Endometrium (tissue), 2 donors: ENCODE measurements around the gene C3orf85.
"Not testable (repeated sequence)": the region's sequence is repeated elsewhere in the genome, so short reads cannot be mapped to it uniquely, and the experiment has no call there.

Source experiments
- FAIRE-seq: peaks from 2 replicates; lab custom pipeline; 2012; peaks lifted over from hg19 to GRCh38; lab: Jason Lieb, UNC
- donor health status: control.
- donor health status: control.

C3orf85 gene, protein sequence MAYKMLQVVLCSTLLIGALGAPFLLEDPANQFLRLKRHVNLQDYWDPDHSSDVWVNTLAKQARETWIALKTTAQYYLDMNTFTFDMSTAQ

DNA sequence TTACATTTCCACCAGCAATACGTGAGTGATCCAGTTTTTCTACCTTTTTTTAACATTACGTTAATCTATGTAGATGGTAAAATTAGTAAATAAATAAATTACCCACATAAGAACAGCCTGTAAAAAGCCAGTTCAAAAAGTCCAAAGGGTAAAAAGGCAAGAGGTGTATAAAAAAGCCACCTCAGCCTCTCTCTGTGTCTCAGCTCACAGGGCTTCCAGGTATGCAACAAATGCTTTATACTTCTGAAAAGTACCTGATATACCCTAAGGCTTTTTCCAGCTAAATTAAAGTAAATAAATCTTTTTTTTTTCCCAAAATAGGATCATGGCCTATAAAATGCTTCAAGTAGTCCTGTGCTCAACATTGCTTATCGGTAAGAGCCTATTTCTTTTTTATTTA lies at the start of gene C3orf85:
TSS of gene C3orf85 (plus strand) at position 197 of the 400 bp plus-strand sequence. CDS start at position 326, 129 bp downstream.
- FAIRE-seq: no peak

DNA sequence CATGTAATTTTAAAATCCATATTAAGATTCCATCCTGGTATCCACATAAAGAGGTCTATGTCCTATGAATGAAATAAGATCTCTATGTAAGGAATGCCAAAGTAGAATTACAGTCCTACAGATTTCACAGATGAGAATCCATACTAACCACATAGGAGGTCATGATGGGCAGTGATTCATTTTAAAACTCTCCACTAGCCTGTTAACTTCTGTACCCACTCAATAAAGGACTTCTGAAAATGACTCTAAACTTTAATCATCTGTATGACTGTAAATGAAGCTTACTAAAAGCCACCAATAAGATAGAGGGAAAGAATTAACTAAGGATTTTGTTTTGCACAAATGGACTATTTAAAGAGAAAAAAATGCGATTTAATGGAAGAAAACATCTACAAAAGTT lies 47.3 kb upstream of the C3orf85 start:
- no peak for FAIRE-seq

DNA sequence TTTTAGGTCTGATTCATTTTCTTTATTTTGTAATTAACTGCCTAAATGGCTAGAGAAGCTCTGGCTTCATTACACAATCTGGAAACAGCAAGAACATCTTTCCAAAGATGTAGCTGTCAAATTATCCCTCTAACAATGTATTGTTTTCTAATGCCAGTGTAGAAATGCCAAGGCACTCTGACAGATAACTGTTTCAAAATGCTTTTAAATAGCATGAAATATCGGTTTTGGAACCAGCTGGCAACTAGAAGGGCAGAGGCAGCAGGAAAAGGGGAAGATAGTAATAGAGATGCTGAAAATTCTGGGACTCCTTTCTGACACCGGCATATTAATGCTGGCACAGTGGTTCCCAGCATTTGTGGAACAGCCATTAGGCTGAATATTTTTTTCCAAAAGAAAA lies 44.7 kb upstream of the C3orf85 start:
- FAIRE-seq: no peak

DNA sequence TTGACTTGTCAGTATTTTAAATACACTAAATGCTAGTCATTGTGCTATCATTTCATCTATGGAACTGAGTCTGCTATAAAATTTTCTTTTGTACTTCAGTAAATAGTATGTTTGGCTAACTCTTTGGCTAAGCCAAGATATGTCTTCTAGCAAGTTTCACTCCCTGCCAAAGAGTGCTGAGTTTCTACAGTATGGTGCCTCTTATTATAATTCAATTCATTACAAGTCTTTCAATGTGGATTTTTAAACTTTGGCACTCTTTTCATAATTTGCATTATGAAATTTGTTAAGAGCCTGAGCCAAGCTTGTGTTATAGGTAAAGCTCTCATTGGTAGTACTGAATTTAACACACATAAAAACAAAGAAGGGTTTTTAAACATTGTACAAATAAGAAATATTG lies 43.0 kb upstream of the C3orf85 start:
- no peak for FAIRE-seq

DNA sequence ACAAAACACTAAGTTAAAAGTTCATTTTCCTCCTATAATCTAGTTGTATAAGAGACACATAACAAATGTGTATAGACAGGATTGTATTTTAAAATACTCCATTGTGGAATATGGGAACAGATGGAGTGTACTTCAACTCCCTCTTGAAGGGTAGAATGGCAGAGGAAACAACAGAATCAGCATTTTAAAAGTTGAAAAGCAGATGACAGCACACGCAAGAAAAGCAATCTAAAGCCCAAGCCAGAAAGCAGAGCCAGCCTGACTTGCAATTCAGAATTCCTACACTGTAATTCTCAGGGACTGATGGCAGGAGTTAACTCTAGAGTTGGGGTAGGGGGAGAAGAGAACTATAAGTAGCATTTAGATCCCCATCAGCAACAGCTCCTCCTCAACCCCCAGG lies 41.4 kb upstream of the C3orf85 start:
- FAIRE-seq: no peak

- FAIRE-seq: no peak
Observed at GRCh38 chr3:109098079-109098644, 38.4 kb upstream of the C3orf85 start.

GRCh38 chr3:109109574-109109973 lies 26.9 kb upstream of the C3orf85 start:
- no peak for FAIRE-seq

- FAIRE-seq: no peak
Observed at GRCh38 chr3:109112946-109113760, 23.4 kb upstream of the C3orf85 start.

GRCh38 chr3:109114746-109115145 lies 21.8 kb upstream of the C3orf85 start:
- FAIRE-seq: no peak

DNA sequence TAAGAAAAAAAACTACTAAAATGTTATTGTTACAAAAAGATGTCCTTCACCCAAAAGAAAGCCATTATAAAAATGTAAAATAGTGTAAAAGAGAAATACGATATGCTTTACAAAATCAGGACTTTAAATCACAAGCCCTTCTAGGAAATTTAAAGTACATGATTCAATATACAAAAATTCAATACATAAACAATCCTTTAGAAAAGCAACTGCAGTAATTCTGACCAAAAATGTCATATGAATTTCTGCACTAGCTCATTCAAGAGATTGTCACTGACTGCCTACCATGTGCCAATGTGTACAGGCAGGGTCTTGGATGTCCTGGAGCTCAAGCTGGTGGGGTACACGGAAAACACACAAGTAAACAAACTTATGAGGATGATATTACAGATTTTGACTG lies 21.1 kb upstream of the C3orf85 start:
- no peak for FAIRE-seq

GRCh38 chr3:109116031-109116430 lies 20.5 kb upstream of the C3orf85 start:
- no peak for FAIRE-seq

DNA sequence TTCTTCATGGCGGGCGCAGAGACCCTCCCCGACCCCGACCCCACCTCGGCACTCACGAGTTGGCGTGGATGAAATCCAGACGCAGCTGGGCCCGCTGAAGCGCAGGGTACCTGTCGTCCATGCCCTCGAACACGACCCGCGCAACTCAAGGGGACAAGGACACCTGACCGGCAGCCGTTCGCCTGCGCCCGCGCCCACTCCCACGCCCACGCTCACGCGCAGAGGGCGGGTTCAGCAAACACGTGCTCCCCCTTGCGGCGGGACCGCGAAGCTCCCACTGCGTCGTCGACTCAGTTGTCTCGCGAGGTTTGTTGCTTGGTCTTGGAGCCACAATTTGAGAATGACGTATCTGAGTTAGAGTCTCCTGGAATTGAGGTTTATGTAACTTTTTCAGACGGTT lies 18.6 kb upstream of the C3orf85 start, which contains the start of gene MORC1:
TSS of gene MORC1 (minus strand) at position 196 of the 400 bp plus-strand sequence. CDS start at position 121, 75 bp downstream.
- FAIRE-seq: no peak

DNA sequence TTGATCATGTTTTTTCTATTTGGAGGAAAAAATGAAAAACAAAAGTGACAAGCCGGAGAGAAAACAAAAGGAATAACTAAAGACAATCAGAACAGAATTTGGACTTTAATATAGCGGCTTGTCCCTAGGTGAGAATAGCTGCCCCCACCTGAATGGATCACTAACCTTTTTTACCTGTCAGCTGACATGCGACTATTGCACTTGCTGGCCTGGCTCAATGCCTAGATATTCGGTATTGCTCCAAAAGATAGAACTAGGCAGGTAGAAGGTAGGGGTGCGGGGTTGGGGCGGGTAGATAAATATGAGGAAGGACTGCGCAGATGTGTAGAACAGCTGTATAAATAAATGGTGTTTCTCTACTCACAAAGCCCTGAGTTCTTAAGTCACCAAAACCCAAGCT lies 17.9 kb upstream of the C3orf85 start:
- no peak for FAIRE-seq

DNA sequence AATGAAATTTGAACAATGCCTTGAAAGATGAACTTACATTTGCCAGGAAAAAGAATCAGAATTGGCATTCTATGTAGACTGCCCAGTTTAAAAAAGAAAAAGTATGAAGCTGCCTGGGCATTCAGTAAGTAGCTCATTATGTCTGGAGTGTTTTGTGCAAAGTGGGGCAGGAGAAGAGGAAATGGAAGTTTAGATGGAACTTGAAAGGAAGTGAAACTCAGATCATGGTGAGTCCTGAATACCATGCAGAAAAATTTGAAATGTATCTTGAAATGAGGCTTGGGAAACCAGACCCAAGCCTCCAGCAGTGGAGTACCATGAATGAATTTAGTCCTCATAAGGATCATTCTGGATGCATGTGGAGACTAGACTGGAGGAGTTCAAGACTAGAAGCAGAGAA lies 13.8 kb upstream of the C3orf85 start:
- no peak for FAIRE-seq

DNA sequence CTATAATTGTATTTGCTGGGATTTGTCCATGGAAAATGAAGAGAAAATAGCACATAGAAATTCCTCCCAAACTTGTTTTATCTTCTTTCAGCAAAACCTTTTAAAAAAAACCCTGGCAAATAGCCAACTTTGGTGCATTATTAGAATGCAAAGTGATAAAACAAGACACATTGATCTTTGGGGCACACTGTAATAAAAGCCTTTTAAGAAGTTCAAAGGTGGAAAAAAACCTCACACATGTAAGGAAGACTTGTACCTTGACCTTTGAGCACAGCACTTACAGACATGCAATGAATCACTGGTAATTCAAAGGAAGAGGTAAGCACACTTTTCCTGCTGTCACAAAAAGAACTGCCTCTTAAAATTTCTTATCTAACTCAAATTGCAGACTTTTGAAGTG lies 10.6 kb upstream of the C3orf85 start:
- FAIRE-seq: no peak

DNA sequence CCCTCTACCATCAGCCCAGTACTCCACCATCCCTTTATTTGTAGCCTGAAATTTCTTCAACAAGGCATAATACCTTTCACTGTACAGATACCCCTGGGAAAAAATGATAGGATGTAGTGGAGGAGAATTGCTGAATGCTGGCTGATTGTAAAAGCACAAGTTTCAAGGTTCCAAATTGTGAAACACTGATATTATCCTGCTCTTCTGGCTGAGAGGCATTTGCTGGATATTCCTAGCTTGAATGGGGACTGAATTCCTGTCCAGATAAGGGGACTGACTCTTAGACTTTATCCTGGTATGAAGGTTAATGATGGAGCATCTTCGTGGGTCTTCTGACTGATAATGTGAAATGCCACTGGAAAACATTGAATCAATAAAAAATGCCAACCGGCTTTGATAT lies 9.0 kb upstream of the C3orf85 start:
- no peak for FAIRE-seq

DNA sequence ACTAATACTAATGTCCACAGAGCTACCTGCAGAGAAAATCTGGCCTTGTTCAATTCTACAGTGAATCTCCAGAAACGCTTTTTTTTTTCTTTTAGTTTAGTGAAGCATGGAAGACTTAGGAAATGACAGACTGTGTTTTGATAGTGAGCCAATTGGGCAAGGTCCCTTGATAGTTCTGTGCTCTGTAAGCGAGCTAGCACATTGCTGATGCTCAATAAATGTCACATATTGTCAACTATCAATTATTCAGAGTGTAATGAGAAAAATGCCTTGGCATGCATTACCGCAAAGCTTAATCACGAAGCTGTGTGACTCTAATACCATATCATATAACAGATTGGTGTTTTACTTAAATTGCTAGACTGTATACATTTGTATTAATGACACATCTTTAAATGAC lies 5.2 kb upstream of the C3orf85 start:
- no peak for FAIRE-seq

DNA sequence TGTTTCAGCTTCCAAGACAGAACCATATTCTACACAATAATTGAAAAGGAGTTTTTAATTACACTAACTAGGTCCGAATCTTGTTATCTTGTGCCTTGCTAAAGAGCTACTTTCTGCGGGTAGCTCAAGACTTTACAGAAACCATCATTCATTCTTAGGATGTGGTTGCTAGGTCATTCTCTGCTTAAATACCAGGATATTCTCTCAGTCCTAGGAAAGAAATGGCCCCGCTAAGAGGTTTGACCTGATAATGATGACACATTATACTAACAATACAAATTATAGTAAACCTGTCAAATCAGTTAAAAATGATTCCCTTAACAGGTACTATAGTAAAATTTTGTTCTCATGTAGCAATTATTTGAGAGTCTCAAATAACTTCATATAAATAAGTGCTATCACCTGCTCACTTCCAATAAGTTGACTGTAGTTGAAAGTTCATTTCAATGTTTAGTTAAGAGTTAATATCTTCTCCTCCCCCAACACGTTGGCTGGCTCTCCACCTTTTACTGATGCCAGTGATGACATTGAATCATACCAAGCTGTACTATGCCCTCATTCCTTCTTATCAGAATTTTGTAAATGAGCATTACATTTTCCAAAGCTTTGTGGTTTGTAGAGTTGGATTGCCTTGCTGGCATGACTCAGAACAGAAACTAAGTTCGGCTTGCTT lies 3.6 kb upstream of the C3orf85 start:
- FAIRE-seq: no peak

DNA sequence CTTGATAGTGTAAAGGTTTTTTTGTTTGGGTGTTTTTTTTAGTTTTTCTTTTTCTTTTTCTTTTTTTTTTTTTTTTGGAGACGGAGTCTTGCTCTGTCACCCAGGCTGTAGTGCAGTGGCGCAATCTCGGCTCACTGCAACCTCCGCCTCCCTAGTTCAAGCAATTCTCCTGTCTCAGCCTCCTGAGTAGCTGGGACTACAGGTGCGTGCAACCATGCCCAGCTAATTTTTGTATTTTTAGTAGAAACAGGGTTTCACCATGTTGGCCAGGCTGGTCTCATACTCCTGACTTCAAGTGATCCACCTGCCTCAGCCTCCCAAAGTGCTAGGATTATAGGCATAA lies 3.1 kb upstream of the C3orf85 start:
- not testable (repeated sequence) for FAIRE-seq

- no peak for FAIRE-seq
Observed at GRCh38 chr3:109137761-109138160, 1.2 kb downstream of the C3orf85 start.

DNA sequence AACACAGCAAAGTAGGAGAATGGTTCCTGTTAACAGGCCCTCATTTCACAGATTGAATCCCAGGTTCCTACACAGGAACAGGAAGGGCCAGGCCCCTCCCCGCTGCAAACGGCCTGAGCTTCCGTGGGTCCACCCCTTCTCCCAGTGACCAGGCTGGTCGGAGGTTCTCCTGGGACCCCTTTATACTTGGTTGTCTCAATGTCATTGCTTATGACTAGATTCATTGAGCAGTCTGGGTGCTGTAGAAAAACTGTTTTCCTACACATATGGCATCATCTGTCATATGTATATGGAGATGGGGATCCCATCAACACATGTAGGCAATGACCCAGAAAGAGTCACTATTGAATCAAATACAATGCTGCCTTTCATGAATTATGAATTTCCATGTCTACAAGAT lies 3.8 kb downstream of the C3orf85 start:
- no peak for FAIRE-seq

DNA sequence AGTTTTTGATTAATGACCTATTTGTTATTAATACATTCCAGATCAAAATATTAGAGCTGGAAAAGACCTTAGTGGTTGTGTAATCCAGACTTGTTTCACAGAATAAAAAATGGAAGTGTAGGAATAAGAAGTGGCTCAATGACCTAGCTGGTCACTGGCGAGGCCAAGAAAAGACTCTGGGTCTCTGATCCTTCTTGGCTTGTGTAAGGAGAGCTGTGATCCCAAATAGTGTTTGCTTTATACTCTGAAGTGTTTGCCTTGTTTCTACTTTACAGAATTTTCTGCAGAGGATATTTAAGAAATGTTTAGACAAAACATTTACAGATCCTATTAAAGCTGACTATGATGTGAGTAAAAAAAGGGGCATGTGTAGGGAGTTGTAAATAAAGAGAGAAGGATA lies 7.1 kb downstream of the C3orf85 start:
- FAIRE-seq: no peak

DNA sequence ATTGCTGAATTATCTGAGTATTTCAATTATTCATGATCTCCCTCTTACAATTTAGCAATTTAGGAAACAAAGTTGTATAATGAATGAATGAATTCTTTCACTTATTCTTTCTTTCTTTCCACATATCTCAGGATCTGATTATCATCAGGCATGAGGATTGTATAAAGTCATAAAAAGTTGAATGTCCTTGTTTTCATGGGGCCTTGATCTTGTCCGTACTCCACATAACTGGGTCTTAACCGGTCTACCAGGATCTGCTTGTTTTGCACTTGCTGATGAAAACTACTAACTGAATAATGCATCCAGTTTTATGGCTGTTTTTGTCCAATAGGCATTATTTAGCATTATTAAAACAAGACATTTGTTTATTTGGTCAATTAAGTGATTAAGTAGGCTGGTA lies 12.6 kb downstream of the C3orf85 start:
- FAIRE-seq: no peak
